ENCODE results near the gene EGFL6. TPM values are rescaled to one million over a fixed set of nuclear protein-coding genes. Genes with fewer than 3 reads are reported as not detected.

EGFL6 gene
- total and polyA plus RNA-seq, 10 of the 15 experiments (the other 5 are each of a cell fraction or from before 2014, with no cell fraction given) = 0.03 TPM; not detected in 9

DNA sequence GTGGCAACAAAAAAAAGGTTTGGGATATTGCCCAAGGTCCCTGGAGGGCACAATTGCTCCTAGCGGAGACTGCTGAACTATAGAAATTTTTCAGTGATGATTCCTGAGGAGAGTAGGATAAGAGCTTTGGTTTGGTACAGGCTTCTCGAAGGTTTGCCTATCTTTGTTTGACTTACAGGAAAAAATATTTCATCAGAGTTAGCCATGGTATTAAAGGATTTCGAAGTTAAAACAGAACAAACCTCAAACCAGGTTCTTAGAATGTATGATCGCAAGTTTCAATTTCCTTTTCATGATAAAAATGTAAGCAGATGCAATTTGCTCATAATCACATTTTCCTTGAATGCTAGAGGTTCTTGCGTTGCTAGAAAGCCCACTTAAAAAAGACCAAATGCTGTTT, 1.7 kb downstream of the EGFL6 start (continued):
- TF ChIP-seq BHLHE40 (IDR thresholded peaks at IDR 0.05; ENCODE audit: borderline replicate concordance in 1 of 2, low read depth in 2 of 2, low read length in 1 of 2) (no peak), POLR2AphosphoS2 (IDR thresholded peaks at IDR 0.05; ENCODE audit: low read depth, low read length) (no peak), TCF12 (IDR thresholded peaks at IDR 0.05; ENCODE audit: low read depth, low read length) (no peak), RELA (IDR thresholded peaks at IDR 0.05; ENCODE audit: borderline replicate concordance, partially characterized antibody) (no peak), BRCA1 (IDR thresholded peaks at IDR 0.05; ENCODE audit: low read depth, low read length) (no peak), NFIC (IDR thresholded peaks at IDR 0.05; ENCODE audit: low read depth, low read length) (no peak), EZH2 (IDR thresholded peaks at IDR 0.05; ENCODE audit: borderline replicate concordance, control insufficient read depth, low read depth, low read length) (no peak)
- TF ChIP-seq, protein P1, sequence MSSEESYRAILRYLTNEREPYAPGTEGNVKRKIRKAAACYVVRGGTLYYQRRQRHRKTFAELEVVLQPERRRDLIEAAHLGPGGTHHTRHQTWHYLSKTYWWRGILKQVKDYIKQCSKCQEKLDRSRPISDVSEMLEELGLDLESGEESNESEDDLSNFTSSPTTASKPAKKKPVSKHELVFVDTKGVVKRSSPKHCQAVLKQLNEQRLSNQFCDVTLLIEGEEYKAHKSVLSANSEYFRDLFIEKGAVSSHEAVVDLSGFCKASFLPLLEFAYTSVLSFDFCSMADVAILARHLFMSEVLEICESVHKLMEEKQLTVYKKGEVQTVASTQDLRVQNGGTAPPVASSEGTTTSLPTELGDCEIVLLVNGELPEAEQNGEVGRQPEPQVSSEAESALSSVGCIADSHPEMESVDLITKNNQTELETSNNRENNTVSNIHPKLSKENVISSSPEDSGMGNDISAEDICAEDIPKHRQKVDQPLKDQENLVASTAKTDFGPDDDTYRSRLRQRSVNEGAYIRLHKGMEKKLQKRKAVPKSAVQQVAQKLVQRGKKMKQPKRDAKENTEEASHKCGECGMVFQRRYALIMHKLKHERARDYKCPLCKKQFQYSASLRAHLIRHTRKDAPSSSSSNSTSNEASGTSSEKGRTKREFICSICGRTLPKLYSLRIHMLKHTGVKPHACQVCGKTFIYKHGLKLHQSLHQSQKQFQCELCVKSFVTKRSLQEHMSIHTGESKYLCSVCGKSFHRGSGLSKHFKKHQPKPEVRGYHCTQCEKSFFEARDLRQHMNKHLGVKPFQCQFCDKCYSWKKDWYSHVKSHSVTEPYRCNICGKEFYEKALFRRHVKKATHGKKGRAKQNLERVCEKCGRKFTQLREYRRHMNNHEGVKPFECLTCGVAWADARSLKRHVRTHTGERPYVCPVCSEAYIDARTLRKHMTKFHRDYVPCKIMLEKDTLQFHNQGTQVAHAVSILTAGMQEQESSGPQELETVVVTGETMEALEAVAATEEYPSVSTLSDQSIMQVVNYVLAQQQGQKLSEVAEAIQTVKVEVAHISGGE (CRISPR knock-in tag; IDR thresholded peaks at IDR 0.05) = no peak

DNA sequence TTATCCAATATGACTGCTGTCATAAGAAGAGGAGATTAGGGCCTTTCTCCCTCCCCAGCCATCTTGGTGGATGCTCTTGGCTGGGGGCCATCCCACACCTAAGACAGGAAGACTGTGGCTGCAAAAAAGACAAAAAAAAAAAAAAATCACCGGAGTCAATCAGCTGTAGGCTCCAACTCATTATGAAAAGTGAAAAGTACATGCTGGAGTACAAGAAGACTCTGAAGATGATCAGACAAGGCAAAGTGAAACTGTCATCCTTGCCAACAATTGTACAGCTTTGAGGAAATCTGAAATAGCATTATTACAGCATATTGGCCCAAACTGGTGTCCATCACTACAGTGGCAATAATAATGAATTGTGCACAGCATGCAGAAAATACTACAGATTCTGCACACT, 5.2 kb downstream of the EGFL6 start:
- SMC1A ChIA-PET (ENCODE audit: uncharacterized antibody, unreplicated experiment) = interaction anchor here (1.3 kb wide), 1 partner anchor 15 kb away, joined by 3 read pairs; no protein-coding TSS in a partner anchor
- 0% methylated on average over 1 of the region's 1 CpG for WGBS (ENCODE audit: insufficient coverage, insufficient replicate concordance, low lambda C conversion rate, missing lambda C conversion rate)
- no peaks in the 10 kb centered on the region for H4K20me1 ChIP-seq (ENCODE audit: control insufficient read depth, insufficient read depth)
- DNase-seq (ENCODE audit: low read depth, low spot score) (peak; percentile 3), FAIRE-seq (peak; percentile 79), ATAC-seq (peak; percentile 73)
- H3K4me1 ChIP-seq (ENCODE audit: control insufficient read depth, insufficient read depth, low read length) = no peaks in the 10 kb centered on the region
- in situ Hi-C loops (cut with MboI) (no loop called here), intact Hi-C loops (cut with micrococcal nuclease; ENCODE audit: unreplicated experiment) (no loop called here)
- no peak overlapping the region for H3K4me3 ChIP-seq
- H3K27ac ChIP-seq (ENCODE audit: control insufficient read depth, insufficient read depth) = no peak overlapping the region
- H2AFZ ChIP-seq (ENCODE audit: control insufficient read depth, low read depth, low read length) = no peak overlapping the region
- no peak overlapping the region for H3K9ac ChIP-seq (ENCODE audit: control insufficient read depth, insufficient read depth, low read length)
- H3K36me3 ChIP-seq (ENCODE audit: control insufficient read depth in 2 of 2, insufficient read depth in 2 of 2, low read length in 1 of 2) = no peaks in the 10 kb centered on the region
- POLR2A ChIA-PET = no interaction called here
- CTCF ChIA-PET = no interaction called here
- RAD21 ChIA-PET (ENCODE audit: unreplicated experiment) = no interaction called here
- H3K9me3 ChIP-seq (replicated peaks; ENCODE audit: control insufficient read depth, insufficient read depth, low read length) = no peaks in the 10 kb centered on the region
- H3K27me3 ChIP-seq (replicated peaks in 1 of 2; ENCODE audit: control insufficient read depth in 2 of 2, insufficient read depth in 2 of 2, low read length in 1 of 2) = peaks cover 1 to 4% of the 10 kb centered on the region in 2 experiments; a peak in 2 of 4 replicates
- H3K4me2 ChIP-seq (ENCODE audit: control insufficient read depth, insufficient read depth) = 0 out of 2 replicates have a peak overlapping the region, but pooled peaks have one; percentile 9
- no peaks in the 10 kb centered on the region for H3K79me2 ChIP-seq (ENCODE audit: control insufficient read depth, insufficient read depth, low read length)
- BruUV-seq (replicated peaks) = no TSS peak
- TF ChIP-seq SP1 (IDR thresholded peaks at IDR 0.05; ENCODE audit: low read depth, low read length) = no peak
- no peak for TF ChIP-seq CHD1 (IDR thresholded peaks at IDR 0.05; ENCODE audit: low read depth, low read length)
- TF ChIP-seq, protein P2, sequence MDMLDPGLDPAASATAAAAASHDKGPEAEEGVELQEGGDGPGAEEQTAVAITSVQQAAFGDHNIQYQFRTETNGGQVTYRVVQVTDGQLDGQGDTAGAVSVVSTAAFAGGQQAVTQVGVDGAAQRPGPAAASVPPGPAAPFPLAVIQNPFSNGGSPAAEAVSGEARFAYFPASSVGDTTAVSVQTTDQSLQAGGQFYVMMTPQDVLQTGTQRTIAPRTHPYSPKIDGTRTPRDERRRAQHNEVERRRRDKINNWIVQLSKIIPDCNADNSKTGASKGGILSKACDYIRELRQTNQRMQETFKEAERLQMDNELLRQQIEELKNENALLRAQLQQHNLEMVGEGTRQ (IDR thresholded peaks at IDR 0.05; ENCODE audit: borderline replicate concordance, low read depth, low read length) = no peak
- TF ChIP-seq, protein P3, sequence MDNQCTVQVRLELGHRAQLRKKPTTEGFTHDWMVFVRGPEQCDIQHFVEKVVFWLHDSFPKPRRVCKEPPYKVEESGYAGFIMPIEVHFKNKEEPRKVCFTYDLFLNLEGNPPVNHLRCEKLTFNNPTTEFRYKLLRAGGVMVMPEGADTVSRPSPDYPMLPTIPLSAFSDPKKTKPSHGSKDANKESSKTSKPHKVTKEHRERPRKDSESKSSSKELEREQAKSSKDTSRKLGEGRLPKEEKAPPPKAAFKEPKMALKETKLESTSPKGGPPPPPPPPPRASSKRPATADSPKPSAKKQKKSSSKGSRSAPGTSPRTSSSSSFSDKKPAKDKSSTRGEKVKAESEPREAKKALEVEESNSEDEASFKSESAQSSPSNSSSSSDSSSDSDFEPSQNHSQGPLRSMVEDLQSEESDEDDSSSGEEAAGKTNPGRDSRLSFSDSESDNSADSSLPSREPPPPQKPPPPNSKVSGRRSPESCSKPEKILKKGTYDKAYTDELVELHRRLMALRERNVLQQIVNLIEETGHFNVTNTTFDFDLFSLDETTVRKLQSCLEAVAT (IDR thresholded peaks at IDR 0.05) = no peak
- no peak for TF ChIP-seq MTA3 (IDR thresholded peaks at IDR 0.05; ENCODE audit: borderline replicate concordance, low read length)
- TF ChIP-seq, protein P4, sequence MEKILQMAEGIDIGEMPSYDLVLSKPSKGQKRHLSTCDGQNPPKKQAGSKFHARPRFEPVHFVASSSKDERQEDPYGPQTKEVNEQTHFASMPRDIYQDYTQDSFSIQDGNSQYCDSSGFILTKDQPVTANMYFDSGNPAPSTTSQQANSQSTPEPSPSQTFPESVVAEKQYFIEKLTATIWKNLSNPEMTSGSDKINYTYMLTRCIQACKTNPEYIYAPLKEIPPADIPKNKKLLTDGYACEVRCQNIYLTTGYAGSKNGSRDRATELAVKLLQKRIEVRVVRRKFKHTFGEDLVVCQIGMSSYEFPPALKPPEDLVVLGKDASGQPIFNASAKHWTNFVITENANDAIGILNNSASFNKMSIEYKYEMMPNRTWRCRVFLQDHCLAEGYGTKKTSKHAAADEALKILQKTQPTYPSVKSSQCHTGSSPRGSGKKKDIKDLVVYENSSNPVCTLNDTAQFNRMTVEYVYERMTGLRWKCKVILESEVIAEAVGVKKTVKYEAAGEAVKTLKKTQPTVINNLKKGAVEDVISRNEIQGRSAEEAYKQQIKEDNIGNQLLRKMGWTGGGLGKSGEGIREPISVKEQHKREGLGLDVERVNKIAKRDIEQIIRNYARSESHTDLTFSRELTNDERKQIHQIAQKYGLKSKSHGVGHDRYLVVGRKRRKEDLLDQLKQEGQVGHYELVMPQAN (conservative IDR thresholded peaks at IDR 0.05) = no peak
- TF ChIP-seq BRCA1 (IDR thresholded peaks at IDR 0.05; ENCODE audit: low read depth, low read length) = no peak
- TF ChIP-seq PML (IDR thresholded peaks at IDR 0.05; ENCODE audit: low read length) = no peak
- TF ChIP-seq CREM (IDR thresholded peaks at IDR 0.05; ENCODE audit: low read depth) = no peak
